HepG2 (cell line): ENCODE data around the gene RPS5. TPM values are rescaled to one million over a fixed set of nuclear protein-coding genes. Genes with fewer than 3 reads are reported as not detected.

Source experiments
- ARNTL ChIP-seq: sonication (generic); formaldehyde crosslinking; IDR thresholded peaks from 2 replicates; pipeline ENCODE4 v1.4.0; 2020; ENCODE audit warnings: mild to moderate bottlenecking, missing genetic modification reagents
- BCL6 ChIP-seq: IDR thresholded peaks from 2 replicates; pipeline ENCODE4 v1.6.1; 2016; ENCODE audit warnings: missing genetic modification reagents, missing compliant biosample characterization
- BRCA1 ChIP-seq: sonication (generic); formaldehyde crosslinking; IDR thresholded peaks from 2 replicates; pipeline ENCODE4 v1.4.0; 2020; ENCODE audit warnings: missing genetic modification reagents
- CBX1 ChIP-seq: IDR thresholded peaks from one replicate; pipeline ENCODE4 v1.6.1; 2016; ENCODE audit warnings: antibody characterized with exemption, low read depth
- ELF4 ChIP-seq: sonication (generic); formaldehyde crosslinking; IDR thresholded peaks from 2 replicates; pipeline ENCODE4 v1.5.0; 2020; ENCODE audit warnings: missing genetic modification reagents, mild to moderate bottlenecking, moderate library complexity, borderline replicate concordance
- GABPB1 ChIP-seq: IDR thresholded peaks from 2 replicates; pipeline ENCODE4 v1.6.1; 2016; ENCODE audit warnings: mild to moderate bottlenecking, missing genetic modification reagents, moderate library complexity, missing compliant biosample characterization
- MEIS1 ChIP-seq: sonication (generic); formaldehyde crosslinking; IDR thresholded peaks from 2 replicates; pipeline ENCODE4 v1.9.0; 2021; ENCODE audit warnings: mild to moderate bottlenecking, missing genetic modification reagents, moderate library complexity, borderline replicate concordance
- MTF2 ChIP-seq: sonication (generic); formaldehyde crosslinking; IDR thresholded peaks from 2 replicates; pipeline ENCODE4 v1.5.0; 2020; ENCODE audit warnings: missing genetic modification reagents, borderline replicate concordance
- MZF1 ChIP-seq: sonication (generic); formaldehyde crosslinking; IDR thresholded peaks from 2 replicates; pipeline ENCODE4 v1.8.1; 2023; ENCODE audit warnings: mild to moderate bottlenecking, missing genetic modification reagents, borderline replicate concordance
- SIN3B ChIP-seq: fragments of 150-350 bp; IDR thresholded peaks from 2 replicates; pipeline ENCODE4 v1.6.1; 2014; ENCODE audit warnings: low read length
- SRSF1 ChIP-seq: fragments of 200-400 bp; formaldehyde crosslinking; optimal IDR thresholded peaks from 2 replicates; pipeline ENCODE3; 2017; ENCODE audit warnings: mild to moderate bottlenecking, low read depth, low read length, moderate library complexity
- ZNF549 ChIP-seq: sonication (generic); formaldehyde crosslinking; IDR thresholded peaks from 2 replicates; pipeline ENCODE4 v1.5.0; 2020; ENCODE audit warnings: missing genetic modification reagents
- ZNF788 ChIP-seq: sonication (generic); formaldehyde crosslinking; IDR thresholded peaks from 2 replicates; pipeline ENCODE4 v1.5.0; 2020; ENCODE audit warnings: mild to moderate bottlenecking, missing genetic modification reagents, borderline replicate concordance
- ZSCAN9 ChIP-seq: IDR thresholded peaks from 2 replicates; pipeline ENCODE4 v1.6.1; 2016; ENCODE audit warnings: borderline replicate concordance
- polyA plus RNA-seq, 8 experiments: library from polyadenylated mRNA; depleted of rRNA in 3 of 8; stranded (reverse) in 7 of 8; unstranded in 1 of 8; fragments of >200 nt; fragmentation: Illumina TruSeq in 4 of 8; extraction: Trizol in 4 of 8; gene quantifications; 2 replicates each; pipeline versions ENCODE4 v1.2.1 to v1.2.3, GENCODE V29; 2011 to 2016; ENCODE audit warnings: low read depth in 4 of 8, missing spikeins in 1 of 8, mixed read lengths in 1 of 8; ENCODE audit not compliant: insufficient read depth in 1 of 8
- total RNA-seq, 5 experiments: library from RNA; depleted of rRNA; stranded (reverse); fragments of >200 nt; fragmentation: Illumina TruSeq; extraction: Trizol; gene quantifications; 2 replicates each; pipeline ENCODE4 v1.2.3, GENCODE V29; 2016; ENCODE audit warnings: low read depth in 1 of 5
- TF ChIP-seq, protein P1 (sequence below), 2 experiments: fragments of 450-650 bp in 1 of 2; sonication (generic) in 1 of 2; formaldehyde crosslinking in 1 of 2; IDR thresholded peaks; 2 replicates each; pipeline versions ENCODE4 v1.6.1 to v1.8.0; 2016 to 2022; ENCODE audit warnings: antibody characterized with exemption in 1 of 2, mild to moderate bottlenecking in 1 of 2, missing genetic modification reagents in 1 of 2
- TF ChIP-seq, protein P2 (sequence below): sonication (generic); formaldehyde crosslinking; IDR thresholded peaks from 2 replicates; pipeline ENCODE4 v1.5.0; 2020; ENCODE audit warnings: missing genetic modification reagents
- TF ChIP-seq, protein P3 (sequence below): sonication (generic); formaldehyde crosslinking; IDR thresholded peaks from 2 replicates; pipeline ENCODE4 v1.4.0; 2020; ENCODE audit warnings: missing genetic modification reagents

The RPS5 gene
- total and polyA plus RNA-seq, 2 of the 13 experiments (the other 11 are each of a cell fraction or from before 2014, with no cell fraction given): 1,544 to 4,408 TPM

DNA sequence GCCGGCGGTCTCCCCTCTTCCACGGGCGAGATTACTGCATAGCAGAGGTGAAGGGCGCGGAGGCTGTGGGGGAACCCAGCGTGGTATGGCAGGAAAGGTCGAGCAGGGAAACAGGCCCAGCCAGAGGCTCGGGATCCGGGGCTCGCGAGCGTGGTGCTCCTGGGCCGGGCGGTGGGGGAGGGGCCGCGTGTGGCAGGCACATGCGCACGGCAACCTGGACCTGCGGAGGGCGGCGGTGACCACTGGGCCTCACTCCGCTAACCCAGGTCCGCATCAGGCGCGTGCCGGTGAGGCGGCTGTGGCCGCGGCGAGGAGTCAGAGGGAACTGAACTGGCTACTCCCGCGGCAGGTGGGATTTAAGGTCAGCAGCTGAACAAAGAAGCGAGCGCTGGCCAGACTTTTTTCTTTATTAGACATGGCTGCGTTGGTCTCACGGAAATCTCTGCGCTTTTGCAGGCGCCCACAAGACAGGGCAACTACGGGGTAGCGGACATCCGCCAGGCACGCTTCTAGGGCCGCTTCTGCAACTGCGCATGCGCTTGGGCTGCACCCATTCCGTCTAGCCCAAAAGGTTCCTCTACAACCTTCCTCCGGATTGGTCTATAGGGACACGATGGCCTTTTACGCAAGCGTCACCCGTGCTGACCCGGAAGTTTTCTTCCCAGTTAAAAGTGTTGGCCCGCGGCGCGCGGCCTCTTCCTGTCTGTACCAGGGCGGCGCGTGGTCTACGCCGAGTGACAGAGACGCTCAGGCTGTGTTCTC is at the start of gene RPS5 (continued):
- TF ChIP-seq, protein P1, sequence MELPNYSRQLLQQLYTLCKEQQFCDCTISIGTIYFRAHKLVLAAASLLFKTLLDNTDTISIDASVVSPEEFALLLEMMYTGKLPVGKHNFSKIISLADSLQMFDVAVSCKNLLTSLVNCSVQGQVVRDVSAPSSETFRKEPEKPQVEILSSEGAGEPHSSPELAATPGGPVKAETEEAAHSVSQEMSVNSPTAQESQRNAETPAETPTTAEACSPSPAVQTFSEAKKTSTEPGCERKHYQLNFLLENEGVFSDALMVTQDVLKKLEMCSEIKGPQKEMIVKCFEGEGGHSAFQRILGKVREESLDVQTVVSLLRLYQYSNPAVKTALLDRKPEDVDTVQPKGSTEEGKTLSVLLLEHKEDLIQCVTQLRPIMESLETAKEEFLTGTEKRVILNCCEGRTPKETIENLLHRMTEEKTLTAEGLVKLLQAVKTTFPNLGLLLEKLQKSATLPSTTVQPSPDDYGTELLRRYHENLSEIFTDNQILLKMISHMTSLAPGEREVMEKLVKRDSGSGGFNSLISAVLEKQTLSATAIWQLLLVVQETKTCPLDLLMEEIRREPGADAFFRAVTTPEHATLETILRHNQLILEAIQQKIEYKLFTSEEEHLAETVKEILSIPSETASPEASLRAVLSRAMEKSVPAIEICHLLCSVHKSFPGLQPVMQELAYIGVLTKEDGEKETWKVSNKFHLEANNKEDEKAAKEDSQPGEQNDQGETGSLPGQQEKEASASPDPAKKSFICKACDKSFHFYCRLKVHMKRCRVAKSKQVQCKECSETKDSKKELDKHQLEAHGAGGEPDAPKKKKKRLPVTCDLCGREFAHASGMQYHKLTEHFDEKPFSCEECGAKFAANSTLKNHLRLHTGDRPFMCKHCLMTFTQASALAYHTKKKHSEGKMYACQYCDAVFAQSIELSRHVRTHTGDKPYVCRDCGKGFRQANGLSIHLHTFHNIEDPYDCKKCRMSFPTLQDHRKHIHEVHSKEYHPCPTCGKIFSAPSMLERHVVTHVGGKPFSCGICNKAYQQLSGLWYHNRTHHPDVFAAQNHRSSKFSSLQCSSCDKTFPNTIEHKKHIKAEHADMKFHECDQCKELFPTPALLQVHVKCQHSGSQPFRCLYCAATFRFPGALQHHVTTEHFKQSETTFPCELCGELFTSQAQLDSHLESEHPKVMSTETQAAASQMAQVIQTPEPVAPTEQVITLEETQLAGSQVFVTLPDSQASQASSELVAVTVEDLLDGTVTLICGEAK (IDR thresholded peaks at IDR 0.05): peak; percentile 64
- TF ChIP-seq, protein P1 (CRISPR knock-in tag; IDR thresholded peaks at IDR 0.05): no peak; the same call in none of the 2 replicates
- TF ChIP-seq ELF4 (0 out of 2 replicates have a peak, but pooled peaks have one; percentile 86), ZNF788 (peak; percentile 24; the same call in 1 of the 2 replicates), BCL6 (CRISPR knock-in tag) (peak; percentile 38; the same call in 1 of the 2 replicates), SIN3B (no peak), ZNF549 (CRISPR knock-in tag) (no peak), CBX1 (no peak), SRSF1 (peak; percentile 57), BRCA1 (CRISPR knock-in tag) (peak; percentile 62), MTF2 (CRISPR knock-in tag) (no peak), ARNTL (0 out of 2 replicates have a peak, but pooled peaks have one; percentile 11), MZF1 (CRISPR knock-in tag) (no peak), ZSCAN9 (CRISPR knock-in tag) (peak; percentile 18; the same call in 1 of the 2 replicates), GABPB1 (CRISPR knock-in tag) (peak; percentile 97), MEIS1 (peak; percentile 82; the same call in 1 of the 2 replicates)
- TF ChIP-seq, protein P2, sequence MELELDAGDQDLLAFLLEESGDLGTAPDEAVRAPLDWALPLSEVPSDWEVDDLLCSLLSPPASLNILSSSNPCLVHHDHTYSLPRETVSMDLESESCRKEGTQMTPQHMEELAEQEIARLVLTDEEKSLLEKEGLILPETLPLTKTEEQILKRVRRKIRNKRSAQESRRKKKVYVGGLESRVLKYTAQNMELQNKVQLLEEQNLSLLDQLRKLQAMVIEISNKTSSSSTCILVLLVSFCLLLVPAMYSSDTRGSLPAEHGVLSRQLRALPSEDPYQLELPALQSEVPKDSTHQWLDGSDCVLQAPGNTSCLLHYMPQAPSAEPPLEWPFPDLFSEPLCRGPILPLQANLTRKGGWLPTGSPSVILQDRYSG: no peak
- TF ChIP-seq, protein P3, sequence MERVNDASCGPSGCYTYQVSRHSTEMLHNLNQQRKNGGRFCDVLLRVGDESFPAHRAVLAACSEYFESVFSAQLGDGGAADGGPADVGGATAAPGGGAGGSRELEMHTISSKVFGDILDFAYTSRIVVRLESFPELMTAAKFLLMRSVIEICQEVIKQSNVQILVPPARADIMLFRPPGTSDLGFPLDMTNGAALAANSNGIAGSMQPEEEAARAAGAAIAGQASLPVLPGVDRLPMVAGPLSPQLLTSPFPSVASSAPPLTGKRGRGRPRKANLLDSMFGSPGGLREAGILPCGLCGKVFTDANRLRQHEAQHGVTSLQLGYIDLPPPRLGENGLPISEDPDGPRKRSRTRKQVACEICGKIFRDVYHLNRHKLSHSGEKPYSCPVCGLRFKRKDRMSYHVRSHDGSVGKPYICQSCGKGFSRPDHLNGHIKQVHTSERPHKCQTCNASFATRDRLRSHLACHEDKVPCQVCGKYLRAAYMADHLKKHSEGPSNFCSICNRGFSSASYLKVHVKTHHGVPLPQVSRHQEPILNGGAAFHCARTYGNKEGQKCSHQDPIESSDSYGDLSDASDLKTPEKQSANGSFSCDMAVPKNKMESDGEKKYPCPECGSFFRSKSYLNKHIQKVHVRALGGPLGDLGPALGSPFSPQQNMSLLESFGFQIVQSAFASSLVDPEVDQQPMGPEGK (CRISPR knock-in tag): 0 out of 2 replicates have a peak, but pooled peaks have one; percentile 4
